Measurements from ENCODE around the gene SVOP.
"Not testable (repeated sequence)": the region's sequence is repeated elsewhere in the genome, so short reads cannot be mapped to it uniquely, and the experiment has no call there.

DNA sequence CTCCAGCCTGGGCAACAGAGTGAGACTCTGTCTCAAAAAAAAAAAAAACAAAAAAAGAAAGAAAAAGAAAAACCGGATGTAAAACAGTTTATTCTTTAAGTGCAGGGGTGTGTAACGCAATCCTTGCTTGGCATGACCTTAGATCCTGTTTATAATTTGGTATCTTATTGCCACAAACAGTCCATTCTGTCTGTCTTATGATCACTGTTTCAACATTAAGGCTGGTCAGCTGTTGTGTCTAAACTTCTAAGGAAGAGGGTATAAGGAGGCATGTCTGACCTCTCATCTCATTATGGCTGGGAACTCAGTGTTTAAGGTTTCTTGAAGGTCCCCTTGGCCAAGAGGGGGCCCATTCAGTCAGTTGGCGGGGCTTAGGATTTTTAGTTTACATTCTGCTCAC lies 27.8 kb upstream of the SVOP start:
- TF ChIP-seq, protein P1, sequence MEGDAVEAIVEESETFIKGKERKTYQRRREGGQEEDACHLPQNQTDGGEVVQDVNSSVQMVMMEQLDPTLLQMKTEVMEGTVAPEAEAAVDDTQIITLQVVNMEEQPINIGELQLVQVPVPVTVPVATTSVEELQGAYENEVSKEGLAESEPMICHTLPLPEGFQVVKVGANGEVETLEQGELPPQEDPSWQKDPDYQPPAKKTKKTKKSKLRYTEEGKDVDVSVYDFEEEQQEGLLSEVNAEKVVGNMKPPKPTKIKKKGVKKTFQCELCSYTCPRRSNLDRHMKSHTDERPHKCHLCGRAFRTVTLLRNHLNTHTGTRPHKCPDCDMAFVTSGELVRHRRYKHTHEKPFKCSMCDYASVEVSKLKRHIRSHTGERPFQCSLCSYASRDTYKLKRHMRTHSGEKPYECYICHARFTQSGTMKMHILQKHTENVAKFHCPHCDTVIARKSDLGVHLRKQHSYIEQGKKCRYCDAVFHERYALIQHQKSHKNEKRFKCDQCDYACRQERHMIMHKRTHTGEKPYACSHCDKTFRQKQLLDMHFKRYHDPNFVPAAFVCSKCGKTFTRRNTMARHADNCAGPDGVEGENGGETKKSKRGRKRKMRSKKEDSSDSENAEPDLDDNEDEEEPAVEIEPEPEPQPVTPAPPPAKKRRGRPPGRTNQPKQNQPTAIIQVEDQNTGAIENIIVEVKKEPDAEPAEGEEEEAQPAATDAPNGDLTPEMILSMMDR (IDR thresholded peaks at IDR 0.05): not testable (repeated sequence)
- not testable (repeated sequence) for TF ChIP-seq POLR2A (IDR thresholded peaks at IDR 0.05)
